HG02973 (cell line): Measurements from ENCODE around the gene OR4D6.

Source experiments
- ATAC-seq: cut with Tn5 transposase; IDR thresholded peaks from one replicate; pipeline ENCODE4 v1.9.1; 2021; ENCODE audit warnings: moderate library complexity; ENCODE audit not compliant: unreplicated experiment

The OR4D6 gene

DNA sequence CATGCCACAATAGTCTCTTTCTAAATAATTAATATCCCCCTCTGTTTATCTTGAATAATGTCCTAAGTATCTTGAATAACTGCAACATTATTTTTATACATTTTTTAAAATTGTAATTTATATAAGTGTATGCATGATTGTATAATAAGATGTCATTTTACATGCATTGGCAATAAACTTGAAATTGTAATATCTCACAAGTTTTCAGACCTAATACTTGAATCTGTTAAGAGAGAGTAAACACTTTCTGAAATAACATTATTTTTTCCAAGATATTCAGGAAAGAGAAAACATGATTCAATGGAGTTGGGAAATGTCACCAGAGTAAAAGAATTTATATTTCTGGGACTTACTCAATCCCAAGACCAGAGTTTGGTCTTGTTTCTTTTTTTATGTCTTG, 46.5 kb downstream of the OR4D6 start, which contains the start of gene OR4D11:
TSS of gene OR4D11 (plus strand) at position 301 of the 400 bp plus-strand sequence. CDS start at position 301, 0 bp downstream.
- no peak for ATAC-seq
